ENCODE data around the gene ADH1C. TPM values are rescaled to one million over a fixed set of nuclear protein-coding genes. Genes with fewer than 3 reads are reported as not detected.

ADH1C gene
- total RNA-seq, 2 experiments from 2014 or later = not detected

DNA sequence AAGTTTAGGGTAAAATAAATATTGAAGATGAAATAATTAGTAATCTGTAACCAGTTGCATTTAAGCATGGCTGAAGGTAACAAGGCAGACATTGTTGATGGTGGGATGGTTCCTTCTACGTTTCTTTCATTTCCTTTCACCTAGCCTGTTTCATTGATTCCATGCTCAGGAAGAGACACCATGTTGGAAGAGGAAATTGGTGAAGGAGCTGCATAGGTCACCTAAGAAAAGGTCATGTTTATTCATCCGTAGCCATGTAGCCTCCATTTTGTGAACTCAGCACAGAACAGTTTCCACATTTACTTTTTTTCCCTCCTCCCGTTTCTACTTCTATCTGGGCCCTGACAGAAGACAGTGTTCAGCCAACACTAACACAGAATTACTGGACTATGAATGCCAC lies 35.2 kb downstream of the ADH1C start:
- CTCF ChIA-PET = no interaction called here
- Mint-ChIP-seq H3K27ac (no peak overlapping the region), H3K9me3 (no peaks in the 10 kb centered on the region), H3K4me3 (no peak overlapping the region), H3K4me1 (ENCODE audit: low read depth) (no peaks in the 10 kb centered on the region), H3K27me3 (ENCODE audit: low read depth) (peaks cover 11% of the 10 kb centered on the region), H3K36me3 (ENCODE audit: low read depth) (no peaks in the 10 kb centered on the region)
- no peak for DNase-seq
- intact Hi-C loops (cut with micrococcal nuclease) = no loop called here

- CTCF ChIA-PET = no interaction called here
- Mint-ChIP-seq H3K4me3 (no peak overlapping the region), H3K36me3 (ENCODE audit: low read depth) (no peaks in the 10 kb centered on the region), H3K9me3 (no peaks in the 10 kb centered on the region), H3K4me1 (ENCODE audit: low read depth) (no peaks in the 10 kb centered on the region), H3K27ac (no peak overlapping the region), H3K27me3 (ENCODE audit: low read depth) (peaks cover 12% of the 10 kb centered on the region)
- no peak for DNase-seq
- intact Hi-C loops (cut with micrococcal nuclease) = no loop called here
Measured at GRCh38 chr4:99315839-99316238, 36.7 kb downstream of the ADH1C start.

DNA sequence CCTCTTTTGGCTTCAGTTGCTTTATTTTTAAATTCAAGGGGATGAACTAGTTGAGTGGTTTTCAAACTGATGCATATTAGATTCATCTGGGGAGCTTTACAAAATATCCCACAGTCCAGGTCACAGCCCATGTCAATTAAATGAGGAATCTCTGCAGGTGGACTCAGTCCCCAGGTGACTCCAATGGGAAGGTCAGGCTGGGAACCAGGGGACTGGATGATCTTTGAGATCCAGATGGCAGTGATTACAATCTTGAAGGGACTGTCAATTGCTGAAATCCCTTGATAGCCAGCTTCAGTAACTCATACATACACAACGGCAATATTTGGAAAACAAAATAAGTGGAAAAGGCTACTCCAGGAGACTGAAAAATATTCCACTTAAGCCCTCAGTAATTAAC lies 38.3 kb downstream of the ADH1C start:
- peaks cover 15% of the 10 kb centered on the region for H3K27me3 Mint-ChIP-seq (ENCODE audit: low read depth)
- H3K9me3 Mint-ChIP-seq = no peaks in the 10 kb centered on the region
- DNase-seq = no peak
- no peak overlapping the region for H3K4me3 Mint-ChIP-seq
- CTCF ChIA-PET = no interaction called here
- H3K4me1 Mint-ChIP-seq (ENCODE audit: low read depth) = no peaks in the 10 kb centered on the region
- intact Hi-C loops (cut with micrococcal nuclease) = no loop called here
- H3K36me3 Mint-ChIP-seq (ENCODE audit: low read depth) = no peaks in the 10 kb centered on the region
- H3K27ac Mint-ChIP-seq = no peak overlapping the region

DNA sequence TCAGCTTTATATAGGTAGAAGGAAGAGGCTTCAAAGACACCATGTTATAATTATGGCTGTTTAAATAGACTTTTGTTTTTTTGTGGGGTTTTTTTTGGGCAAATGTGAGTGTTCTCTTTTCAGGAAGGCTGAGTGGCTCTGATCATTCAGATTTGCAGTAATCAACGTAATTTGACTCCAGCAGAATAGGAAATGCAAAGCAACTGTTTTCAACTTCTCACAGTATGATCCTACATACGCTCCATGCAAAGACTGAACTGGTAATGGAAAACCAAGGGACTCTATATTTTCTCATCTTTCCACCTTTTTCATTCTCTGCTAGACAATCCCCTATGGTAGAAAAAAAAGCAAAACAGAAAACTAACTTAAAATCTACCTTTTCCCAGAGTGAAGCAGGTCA lies 42.2 kb downstream of the ADH1C start:
- H3K4me3 Mint-ChIP-seq = no peak overlapping the region
- CTCF ChIA-PET = no interaction called here
- H3K27ac Mint-ChIP-seq = no peak overlapping the region
- H3K36me3 Mint-ChIP-seq (ENCODE audit: low read depth) = no peaks in the 10 kb centered on the region
- no peaks in the 10 kb centered on the region for H3K4me1 Mint-ChIP-seq (ENCODE audit: low read depth)
- no peaks in the 10 kb centered on the region for H3K9me3 Mint-ChIP-seq
- intact Hi-C loops (cut with micrococcal nuclease) = no loop called here
- no peak for DNase-seq
- H3K27me3 Mint-ChIP-seq (ENCODE audit: low read depth) = peaks cover 9% of the 10 kb centered on the region

DNA sequence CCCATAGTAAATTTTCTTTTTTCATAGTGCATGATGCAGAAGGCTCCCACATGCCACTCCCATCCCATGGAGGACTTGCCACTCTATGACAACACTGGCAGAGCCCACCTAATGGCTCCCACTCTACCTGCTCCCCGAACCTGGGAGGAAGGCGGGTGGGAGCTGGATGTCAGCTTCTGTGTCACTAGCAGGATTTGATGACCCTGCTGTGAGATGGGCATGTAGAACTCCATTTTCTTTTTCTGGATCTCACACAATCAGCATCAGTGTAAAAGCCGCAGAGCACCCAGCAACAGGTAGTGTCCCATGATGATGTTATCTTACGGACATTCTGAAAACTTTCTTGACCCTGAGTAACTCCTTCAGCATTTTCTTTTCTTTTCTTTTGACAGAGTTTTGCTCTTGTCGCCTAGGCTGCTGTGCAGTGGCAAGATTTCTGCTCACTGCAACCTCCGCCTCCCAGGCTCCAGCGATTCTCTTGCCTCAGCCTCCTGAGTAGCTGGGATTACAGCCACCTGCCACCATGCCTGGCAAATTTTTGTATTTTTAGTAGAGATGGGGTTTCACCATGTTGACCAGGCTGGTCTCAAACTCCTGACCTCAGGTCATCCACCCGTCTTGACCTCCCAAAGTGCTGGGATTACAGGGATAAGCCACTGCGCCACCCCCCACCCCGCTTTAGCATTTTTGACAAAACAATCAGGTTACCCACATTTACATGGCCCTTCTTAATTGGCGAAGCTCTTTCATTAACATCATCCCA lies 46.7 kb downstream of the ADH1C start:
- H3K4me1 Mint-ChIP-seq (ENCODE audit: low read depth) = no peaks in the 10 kb centered on the region
- no peak overlapping the region for H3K4me3 Mint-ChIP-seq
- CTCF ChIA-PET = interaction anchor here (1.3 kb wide), 1 partner anchor 74 kb away, joined by 3 read pairs; no protein-coding TSS in a partner anchor
- H3K36me3 Mint-ChIP-seq (ENCODE audit: low read depth) = no peaks in the 10 kb centered on the region
- intact Hi-C loops (cut with micrococcal nuclease) = no loop called here
- peaks cover 5% of the 10 kb centered on the region for H3K27me3 Mint-ChIP-seq (ENCODE audit: low read depth)
- H3K27ac Mint-ChIP-seq = no peak overlapping the region
- DNase-seq = no peak
- H3K9me3 Mint-ChIP-seq = peaks cover 2% of the 10 kb centered on the region

DNA sequence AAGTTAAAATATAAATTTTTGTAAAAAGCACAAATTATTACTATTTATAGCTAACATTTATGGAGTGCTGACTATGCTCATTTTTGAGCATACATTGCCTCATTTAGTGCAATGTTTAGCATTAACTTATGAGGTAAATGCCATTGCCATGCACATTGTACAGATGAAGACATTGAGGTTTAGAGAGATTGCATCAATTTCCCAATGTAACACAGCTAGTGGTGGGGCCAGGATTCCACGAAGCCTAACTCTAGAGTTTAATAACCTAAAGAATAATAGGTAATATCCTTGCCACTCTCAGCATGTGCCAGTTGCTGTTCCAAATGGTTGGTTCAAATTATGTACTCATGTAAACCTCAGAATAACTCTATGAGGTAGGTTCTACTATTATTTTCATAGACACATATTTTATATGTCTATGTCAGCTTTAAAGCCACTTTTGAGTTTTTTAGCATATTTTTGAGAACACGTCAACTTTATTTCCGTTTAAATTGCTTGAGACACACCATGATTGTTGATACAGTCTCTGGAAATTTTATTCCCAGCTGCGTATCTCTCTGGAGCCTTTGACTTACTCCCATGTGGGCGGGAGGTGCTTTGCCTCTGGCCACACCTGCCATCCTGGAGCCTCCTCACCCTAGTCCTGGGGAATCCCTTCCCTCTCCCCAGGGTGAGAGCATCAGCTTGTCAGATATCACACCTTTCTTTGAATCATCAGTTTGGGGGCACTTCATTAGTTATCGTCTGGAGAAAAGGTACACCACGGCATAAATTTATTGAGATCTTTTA lies 51.0 kb downstream of the ADH1C start:
- no peaks in the 10 kb centered on the region for H3K4me1 Mint-ChIP-seq (ENCODE audit: low read depth)
- H3K9me3 Mint-ChIP-seq = peaks cover 14% of the 10 kb centered on the region
- CTCF ChIA-PET = interaction anchor here (0.6 kb wide), 1 partner anchor 37 kb away, joined by 4 read pairs; no protein-coding TSS in a partner anchor
- no peak overlapping the region for H3K27ac Mint-ChIP-seq
- DNase-seq = no peak
- no peaks in the 10 kb centered on the region for H3K36me3 Mint-ChIP-seq (ENCODE audit: low read depth)
- no peak overlapping the region for H3K4me3 Mint-ChIP-seq
- intact Hi-C loops (cut with micrococcal nuclease) = no loop called here
- H3K27me3 Mint-ChIP-seq (ENCODE audit: low read depth) = no peaks in the 10 kb centered on the region

DNA sequence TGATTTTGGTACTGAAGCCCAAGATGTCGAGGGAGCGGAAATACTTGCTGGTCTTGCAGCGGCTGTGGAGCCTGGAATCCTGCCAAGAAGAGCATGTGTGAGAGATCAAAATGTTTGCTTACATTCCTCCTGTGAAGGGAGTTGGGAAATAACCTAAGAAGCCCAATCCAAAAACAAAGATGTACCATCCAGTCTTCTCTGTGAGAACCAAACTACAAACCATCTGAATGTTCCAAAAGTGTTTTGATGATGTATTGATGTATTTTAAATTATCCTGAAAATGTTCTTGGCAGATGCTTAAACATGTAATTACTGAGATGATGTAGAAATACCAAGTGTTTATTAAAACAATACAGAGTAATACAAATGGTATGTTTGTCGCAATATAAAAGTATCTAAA lies 51.6 kb downstream of the ADH1C start:
- CTCF ChIA-PET = no interaction called here
- Mint-ChIP-seq H3K36me3 (ENCODE audit: low read depth) (no peaks in the 10 kb centered on the region), H3K27ac (no peak overlapping the region), H3K4me1 (ENCODE audit: low read depth) (no peaks in the 10 kb centered on the region), H3K4me3 (no peak overlapping the region), H3K9me3 (peaks cover 17% of the 10 kb centered on the region), H3K27me3 (ENCODE audit: low read depth) (no peaks in the 10 kb centered on the region)
- intact Hi-C loops (cut with micrococcal nuclease) = no loop called here
- DNase-seq = no peak

DNA sequence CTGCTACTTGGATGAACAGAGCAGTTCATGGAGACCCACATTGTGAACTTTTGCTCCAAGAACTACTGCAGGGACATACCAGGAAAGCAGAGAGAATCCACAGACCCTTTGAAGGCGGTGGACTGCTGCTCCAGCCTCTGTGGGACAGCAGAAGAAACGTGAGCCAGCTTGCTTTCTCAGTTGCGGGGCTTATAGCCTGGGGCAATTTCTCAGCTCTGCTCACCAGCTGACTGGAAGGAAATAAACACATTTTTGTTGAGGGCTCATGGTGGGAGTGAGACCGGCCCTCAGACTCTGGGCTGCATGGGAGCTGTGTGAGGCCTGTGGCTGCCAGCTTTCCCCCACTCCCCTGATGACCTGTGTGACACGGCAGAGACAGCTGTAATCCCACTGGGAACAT lies 59.2 kb downstream of the ADH1C start:
- no peak overlapping the region for H3K4me3 Mint-ChIP-seq
- no peak for DNase-seq
- no peaks in the 10 kb centered on the region for H3K36me3 Mint-ChIP-seq (ENCODE audit: low read depth)
- no peaks in the 10 kb centered on the region for H3K4me1 Mint-ChIP-seq (ENCODE audit: low read depth)
- CTCF ChIA-PET = interaction anchor here (0.5 kb wide), 1 partner anchor 150 kb away, joined by 3 read pairs; no protein-coding TSS in a partner anchor
- H3K9me3 Mint-ChIP-seq = peaks cover 15% of the 10 kb centered on the region
- H3K27ac Mint-ChIP-seq = no peak overlapping the region
- H3K27me3 Mint-ChIP-seq (ENCODE audit: low read depth) = peaks cover 7% of the 10 kb centered on the region
- intact Hi-C loops (cut with micrococcal nuclease) = no loop called here

DNA sequence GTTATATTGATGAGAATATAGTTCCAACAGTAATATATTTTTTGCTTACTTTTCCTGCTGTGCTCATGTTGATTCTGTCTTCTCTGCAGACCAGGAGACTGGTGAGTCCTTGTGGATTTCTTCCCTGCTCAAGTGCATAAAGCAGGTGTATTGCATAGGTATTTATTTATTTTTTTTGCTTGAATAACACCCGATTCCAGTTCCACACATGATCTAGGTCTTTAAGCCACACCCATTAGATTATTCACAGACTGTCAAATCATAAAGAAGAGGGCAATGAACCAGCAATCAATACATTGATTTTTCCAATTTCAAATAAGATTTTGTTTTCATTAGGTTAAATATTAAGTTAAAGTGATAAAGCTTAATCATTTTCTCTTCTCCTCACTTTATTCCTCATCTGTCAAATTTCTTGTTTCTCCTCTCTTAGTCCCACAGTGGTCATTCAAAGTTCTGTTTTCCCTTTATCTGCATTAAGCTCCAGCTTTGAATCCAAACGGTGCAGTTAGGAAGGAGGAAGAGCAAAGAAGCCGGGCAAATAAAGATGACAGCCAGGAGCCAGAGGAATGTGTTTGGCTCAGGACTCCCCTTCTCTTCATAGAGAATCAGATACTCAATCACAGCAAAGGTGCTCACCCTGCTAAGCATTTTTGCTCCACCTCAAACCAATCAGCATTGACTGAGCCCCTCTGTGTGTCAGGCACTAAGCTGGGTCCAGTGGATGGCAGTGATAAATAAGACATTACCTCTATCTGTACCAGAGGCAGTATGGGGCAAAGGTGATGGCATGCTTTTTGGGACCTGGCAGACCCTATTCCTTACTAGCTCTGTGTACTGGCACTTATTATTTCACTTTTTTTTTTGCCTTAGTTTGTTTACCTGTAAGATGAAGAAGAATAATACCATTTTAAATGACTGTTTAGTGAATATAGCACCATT lies 61.4 kb downstream of the ADH1C start, which contains the start of gene ADH1A:
Gene ADH1A (minus strand): TSS at position 138 of the 939 bp plus-strand sequence. CDS start 71 bp downstream, at position 67.
- H3K4me1 Mint-ChIP-seq (ENCODE audit: low read depth) = no peaks in the 10 kb centered on the region
- CTCF ChIA-PET = interaction anchor here (0.6 kb wide), 1 partner anchor 998 kb away, joined by 3 read pairs; no protein-coding TSS in a partner anchor
- no peak for DNase-seq
- peaks cover 7% of the 10 kb centered on the region for H3K27me3 Mint-ChIP-seq (ENCODE audit: low read depth)
- H3K9me3 Mint-ChIP-seq = peaks cover 5% of the 10 kb centered on the region
- no peaks in the 10 kb centered on the region for H3K36me3 Mint-ChIP-seq (ENCODE audit: low read depth)
- H3K27ac Mint-ChIP-seq = no peak within 1 kb of the TSS
- H3K4me3 Mint-ChIP-seq = no peak within 1 kb of the TSS
- intact Hi-C loops (cut with micrococcal nuclease) = no loop called here

Other genes with a start within 250 kb of the ADH1C start
- not detected for gene ADH4, start 208.4 kb downstream of the ADH1C start, total RNA-seq
- gene ADH6, start 133.5 kb downstream of the ADH1C start, total RNA-seq = not detected
- not detected for gene ADH1A, start 61.8 kb downstream of the ADH1C start, total RNA-seq
- not detected for gene ADH1B, start 31.3 kb downstream of the ADH1C start, total RNA-seq
- gene ADH7, start 82.6 kb upstream of the ADH1C start, total RNA-seq = not detected
- gene C4orf17, start 158.3 kb upstream of the ADH1C start, total RNA-seq = not detected
- 1 to 10 TPM; 8.8 to 9.2 TPM for gene TRMT10A, start 211.3 kb upstream of the ADH1C start, total RNA-seq
- gene MTTP, start 222.1 kb upstream of the ADH1C start, total RNA-seq = under 1 TPM in 1 of 2 experiments, not detected in 1; 0.47 TPM